GM21360 (cell line): ENCODE data around the gene TXNRD3.

Experiments used
- ATAC-seq: cut with Tn5 transposase; IDR thresholded peaks from one replicate; pipeline ENCODE4 v1.9.1; 2021; ENCODE audit warnings: mild to moderate bottlenecking, moderate library complexity; ENCODE audit not compliant: unreplicated experiment

TXNRD3 gene

GRCh38 chr3:126654571-126655383, at the start of gene TXNRD3:
TSS of gene TXNRD3 (minus strand) at chr3:126655124.
- no peak for ATAC-seq

GRCh38 chr3:126703512-126704493, 48.9 kb upstream of the TXNRD3 start, which contains the start of gene CHCHD6:
TSS of gene CHCHD6 (plus strand) at chr3:126704240. CDS start at chr3:126704313, 73 bp downstream.
- peak; percentile 96 for ATAC-seq

GRCh38 chr3:126699011-126699410, 44.1 kb upstream of the TXNRD3 start:
- no peak for ATAC-seq

GRCh38 chr3:126696701-126697267, 41.9 kb upstream of the TXNRD3 start:
- ATAC-seq: no peak

GRCh38 chr3:126693921-126694320, 39.0 kb upstream of the TXNRD3 start:
- no peak for ATAC-seq

- no peak for ATAC-seq
Observed at GRCh38 chr3:126692858-126693257, 37.9 kb upstream of the TXNRD3 start.

GRCh38 chr3:126691765-126692164, 36.8 kb upstream of the TXNRD3 start:
- ATAC-seq: no peak

GRCh38 chr3:126685493-126685892, 30.6 kb upstream of the TXNRD3 start:
- ATAC-seq: no peak

GRCh38 chr3:126685021-126685420, 30.1 kb upstream of the TXNRD3 start:
- no peak for ATAC-seq

- ATAC-seq: no peak
Observed at GRCh38 chr3:126684218-126684751, 29.4 kb upstream of the TXNRD3 start.

GRCh38 chr3:126683069-126683468, 28.1 kb upstream of the TXNRD3 start:
- ATAC-seq: no peak

- ATAC-seq: no peak
Observed at GRCh38 chr3:126682009-126682408, 27.1 kb upstream of the TXNRD3 start.

GRCh38 chr3:126680667-126681055, 25.7 kb upstream of the TXNRD3 start:
- ATAC-seq: no peak

- no peak for ATAC-seq
Observed at GRCh38 chr3:126679831-126680666, 25.1 kb upstream of the TXNRD3 start.

- ATAC-seq: no peak
Observed at GRCh38 chr3:126679318-126679751, 24.4 kb upstream of the TXNRD3 start.

- ATAC-seq: no peak
Observed at GRCh38 chr3:126678693-126679317, 23.9 kb upstream of the TXNRD3 start.

GRCh38 chr3:126677862-126678503, 23.1 kb upstream of the TXNRD3 start:
- ATAC-seq: no peak

- ATAC-seq: no peak
Observed at GRCh38 chr3:126676919-126677705, 22.2 kb upstream of the TXNRD3 start.
